HG02970 (cell line): ENCODE results near the gene PYGB.

ENCODE experiments used
- ATAC-seq: cut with Tn5 transposase; IDR thresholded peaks from one replicate; pipeline ENCODE4 v1.9.1; 2021; ENCODE audit warnings: mild to moderate bottlenecking, moderate library complexity, moderate number of reproducible peaks; ENCODE audit not compliant: unreplicated experiment, low FRiP score

Gene PYGB

DNA sequence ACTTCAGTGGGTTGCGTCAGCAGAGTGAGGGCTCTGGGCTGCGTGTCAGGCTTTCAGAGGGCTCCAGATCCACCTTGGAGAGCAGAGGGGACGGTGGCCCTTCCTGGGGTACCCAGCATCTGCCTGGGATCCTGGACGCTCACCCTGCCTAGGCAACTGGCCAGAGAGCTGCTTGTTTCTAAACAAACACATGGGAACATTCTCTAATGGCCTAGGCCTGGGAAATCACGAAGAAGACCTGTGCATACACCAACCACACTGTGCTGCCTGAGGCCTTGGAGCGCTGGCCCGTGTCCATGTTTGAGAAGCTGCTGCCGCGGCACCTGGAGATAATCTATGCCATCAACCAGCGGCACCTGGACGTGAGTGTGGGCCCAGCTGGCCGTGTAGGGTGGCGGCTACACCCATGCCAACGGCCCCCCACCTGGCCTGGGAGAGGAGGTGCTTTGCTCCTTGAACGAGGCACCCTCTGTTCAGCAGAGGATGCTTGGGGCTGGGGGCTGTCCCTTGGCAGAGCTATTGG is 32.2 kb downstream of the PYGB start:
- ATAC-seq = no peak

DNA sequence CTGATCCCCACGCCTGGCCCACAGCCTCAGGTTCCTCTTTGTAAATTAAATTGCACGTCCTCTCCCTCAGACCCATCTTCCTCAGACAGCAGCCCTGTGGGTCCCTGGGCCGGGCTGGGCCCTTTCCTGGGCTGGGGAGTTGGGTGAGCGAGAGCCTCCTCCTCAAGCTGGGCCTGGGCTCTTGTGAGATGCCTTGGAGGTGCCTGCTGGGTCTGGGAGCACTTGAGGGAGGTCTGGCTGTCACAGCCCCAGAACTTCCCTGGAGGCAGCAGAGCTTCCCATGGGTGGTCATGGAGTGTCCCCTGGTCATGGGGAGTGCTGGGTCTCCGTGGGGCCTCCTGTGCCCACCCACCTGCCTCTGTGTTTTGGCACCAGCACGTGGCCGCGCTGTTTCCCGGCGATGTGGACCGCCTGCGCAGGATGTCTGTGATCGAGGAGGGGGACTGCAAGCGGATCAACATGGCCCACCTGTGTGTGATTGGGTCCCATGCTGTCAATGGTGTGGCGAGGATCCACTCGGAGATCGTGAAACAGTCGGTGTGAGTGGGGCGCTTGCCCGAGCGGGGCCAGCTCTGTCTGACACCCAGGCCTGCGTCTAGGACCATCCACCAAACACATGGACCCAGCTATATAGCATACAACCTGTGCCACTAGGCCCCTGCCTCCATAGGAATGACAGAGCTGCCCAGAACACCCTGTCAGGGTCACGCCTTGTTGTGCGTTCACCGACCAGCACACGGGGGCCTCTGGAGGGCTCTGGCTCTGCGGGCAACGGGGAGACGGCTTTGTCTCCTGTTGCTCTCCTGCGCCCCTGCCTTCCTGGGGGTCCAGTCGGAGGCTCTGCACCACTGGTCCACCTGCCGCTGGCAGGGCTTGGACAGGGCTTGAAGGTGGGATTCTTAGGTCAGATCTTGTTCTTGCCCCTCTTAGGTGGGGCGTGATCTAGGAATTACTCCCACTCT is 33.0 kb downstream of the PYGB start:
- no peak for ATAC-seq

DNA sequence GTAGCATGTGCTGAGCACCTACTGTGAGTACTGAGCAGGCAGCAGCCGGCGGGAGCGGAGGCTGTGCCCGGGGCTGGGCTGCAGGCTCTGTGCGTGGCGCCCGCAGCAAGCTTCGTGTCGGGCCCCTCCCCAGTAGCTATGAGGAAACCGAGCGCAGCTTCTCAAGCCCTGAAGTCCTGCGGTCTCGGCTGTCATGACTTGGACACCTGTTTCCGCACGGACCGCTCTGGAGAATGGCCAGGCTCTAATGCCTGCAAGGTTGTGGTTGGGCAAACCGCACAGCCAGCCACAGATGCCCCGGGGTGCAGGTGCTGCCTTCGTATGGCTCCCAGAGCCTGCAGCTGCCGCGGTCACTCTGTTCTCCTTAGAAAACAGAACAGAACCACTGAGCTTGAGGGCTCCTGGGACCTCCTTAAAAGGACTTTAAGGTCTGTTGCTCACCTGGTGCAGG is 33.7 kb downstream of the PYGB start:
- ATAC-seq = no peak

DNA sequence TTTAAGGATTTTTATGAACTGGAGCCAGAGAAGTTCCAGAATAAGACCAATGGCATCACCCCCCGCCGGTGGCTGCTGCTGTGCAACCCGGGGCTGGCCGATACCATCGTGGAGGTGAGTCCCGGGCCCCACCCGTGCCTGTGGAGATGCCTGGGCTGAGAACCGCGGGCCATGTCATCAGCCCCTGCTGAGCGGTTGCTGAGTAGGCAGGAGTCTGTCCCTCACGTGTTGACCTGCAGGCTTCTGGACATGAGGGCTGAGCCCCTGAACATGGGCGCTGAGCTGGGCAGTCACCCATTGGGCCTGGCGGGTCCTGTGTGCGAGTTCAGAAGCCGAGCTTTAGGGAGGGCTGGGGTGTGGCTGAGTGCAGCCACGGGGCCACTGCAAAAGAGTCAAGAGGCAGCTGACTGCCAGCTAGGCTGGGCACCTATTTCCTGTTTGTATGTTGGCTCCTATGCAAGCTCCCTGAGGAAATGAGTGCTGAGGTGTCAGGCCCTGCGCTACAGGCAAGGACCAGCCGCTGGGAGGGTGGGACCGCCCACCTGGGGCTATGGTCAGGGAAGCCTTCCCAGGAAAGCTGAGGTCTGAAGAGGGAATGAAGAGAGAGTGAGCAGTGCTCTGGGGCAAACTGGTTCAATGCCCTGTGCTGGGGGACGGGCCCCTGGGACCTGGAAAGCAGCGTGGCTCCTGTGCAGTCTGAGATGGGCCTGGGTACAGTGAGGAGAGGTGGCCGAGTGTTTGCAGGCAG is 34.3 kb downstream of the PYGB start:
- ATAC-seq = no peak

DNA sequence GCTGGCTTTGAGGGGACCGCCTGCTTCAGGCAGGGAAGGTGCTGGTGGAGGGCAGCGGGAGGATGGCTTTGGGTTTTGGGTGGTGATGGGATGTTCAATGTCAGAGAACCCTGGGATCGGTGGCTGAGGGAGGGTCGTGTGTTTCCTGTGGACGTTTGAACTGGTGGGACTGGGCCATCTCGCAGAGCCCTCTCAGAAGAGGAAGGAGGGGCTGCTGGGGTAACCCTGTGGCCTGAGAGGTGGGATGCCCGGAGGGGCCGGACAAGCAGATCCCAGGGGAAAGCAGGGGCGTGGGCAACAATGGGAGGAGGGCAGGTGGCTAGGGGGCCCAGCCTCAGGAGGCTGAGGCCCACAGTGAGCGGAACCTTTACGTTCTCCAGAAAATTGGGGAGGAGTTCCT is 34.9 kb downstream of the PYGB start:
- no peak for ATAC-seq

DNA sequence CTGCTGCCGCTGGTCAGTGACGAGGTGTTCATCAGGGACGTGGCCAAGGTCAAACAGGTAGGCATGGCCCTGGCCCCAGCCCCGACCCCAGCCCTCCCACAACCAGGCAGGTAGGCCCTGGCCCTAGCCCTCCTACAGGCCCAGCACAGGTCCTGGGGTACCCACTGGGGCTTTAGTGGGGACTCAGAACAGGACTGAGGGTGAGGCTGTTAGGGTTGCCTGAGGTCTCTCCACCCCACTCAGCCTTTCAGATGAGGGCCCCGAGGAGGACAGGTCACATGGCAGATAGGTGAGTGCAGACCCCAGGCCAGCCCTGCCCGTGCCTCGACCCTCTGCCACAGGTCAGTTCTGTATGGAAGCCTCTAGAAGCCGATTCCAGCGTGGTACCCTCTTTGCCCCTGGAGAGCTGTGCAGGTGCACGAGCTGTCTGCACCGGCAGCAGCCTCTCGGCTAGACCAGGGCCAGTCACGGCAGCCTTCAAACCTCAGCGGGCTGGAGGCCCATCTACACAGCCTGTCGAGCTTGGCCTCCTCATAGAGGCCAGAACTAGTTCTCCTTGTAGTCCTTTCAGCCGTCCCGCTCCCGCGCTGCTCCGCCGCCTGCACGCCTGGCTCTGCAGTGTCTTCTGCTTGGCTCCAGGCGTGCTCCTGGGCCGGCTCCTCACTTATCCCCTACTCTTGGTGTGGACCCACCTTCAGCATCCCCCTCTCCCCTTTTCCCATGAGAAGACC is 35.5 kb downstream of the PYGB start:
- ATAC-seq = no peak

DNA sequence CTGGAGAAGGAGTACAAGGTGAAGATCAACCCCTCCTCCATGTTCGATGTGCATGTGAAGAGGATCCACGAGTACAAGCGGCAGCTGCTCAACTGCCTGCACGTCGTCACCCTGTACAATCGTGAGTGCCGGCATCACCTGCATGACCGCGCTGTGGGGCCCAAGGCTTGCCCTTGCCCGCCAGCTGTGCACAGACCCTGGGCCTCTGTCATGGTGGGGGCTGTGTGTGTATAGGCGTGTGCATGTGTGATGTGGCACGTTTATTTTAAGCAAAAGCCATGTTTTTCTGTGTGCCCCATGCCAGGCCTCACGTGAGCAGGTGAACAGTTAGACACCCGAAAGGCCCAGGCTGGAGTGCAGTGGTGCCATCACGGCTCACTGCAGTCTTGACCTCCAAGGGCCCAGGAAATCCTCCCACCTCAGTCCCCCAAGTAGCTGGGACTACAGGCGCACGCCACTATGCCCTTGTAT is 36.3 kb downstream of the PYGB start:
- ATAC-seq = no peak

DNA sequence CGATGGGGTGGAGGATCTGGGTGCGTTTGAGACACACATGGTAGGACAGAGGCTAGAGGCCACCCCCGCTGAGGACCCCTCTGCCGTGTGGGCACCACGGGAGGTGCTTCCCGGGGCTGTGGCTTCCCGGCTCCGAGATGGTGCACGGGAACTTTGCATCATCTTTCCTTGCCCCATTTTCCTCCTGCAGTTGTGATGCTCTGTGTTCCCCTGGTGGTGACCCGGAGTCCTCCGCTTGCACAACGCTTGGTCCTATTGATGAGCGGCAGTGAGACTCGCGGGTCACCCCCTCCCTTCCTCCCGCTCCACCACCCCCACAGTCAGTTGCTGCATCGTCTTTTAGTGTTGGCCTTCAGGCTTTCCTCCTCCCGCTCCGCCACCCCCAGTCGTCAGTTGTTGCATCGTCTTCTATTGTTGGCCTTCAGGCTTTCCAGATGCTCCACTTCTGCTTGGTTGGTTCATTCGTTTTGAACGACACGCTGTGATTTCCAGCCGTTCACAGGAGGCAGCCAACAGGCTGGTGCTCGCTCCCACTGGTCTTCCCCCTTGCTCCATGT is 37.3 kb downstream of the PYGB start:
- no peak for ATAC-seq

DNA sequence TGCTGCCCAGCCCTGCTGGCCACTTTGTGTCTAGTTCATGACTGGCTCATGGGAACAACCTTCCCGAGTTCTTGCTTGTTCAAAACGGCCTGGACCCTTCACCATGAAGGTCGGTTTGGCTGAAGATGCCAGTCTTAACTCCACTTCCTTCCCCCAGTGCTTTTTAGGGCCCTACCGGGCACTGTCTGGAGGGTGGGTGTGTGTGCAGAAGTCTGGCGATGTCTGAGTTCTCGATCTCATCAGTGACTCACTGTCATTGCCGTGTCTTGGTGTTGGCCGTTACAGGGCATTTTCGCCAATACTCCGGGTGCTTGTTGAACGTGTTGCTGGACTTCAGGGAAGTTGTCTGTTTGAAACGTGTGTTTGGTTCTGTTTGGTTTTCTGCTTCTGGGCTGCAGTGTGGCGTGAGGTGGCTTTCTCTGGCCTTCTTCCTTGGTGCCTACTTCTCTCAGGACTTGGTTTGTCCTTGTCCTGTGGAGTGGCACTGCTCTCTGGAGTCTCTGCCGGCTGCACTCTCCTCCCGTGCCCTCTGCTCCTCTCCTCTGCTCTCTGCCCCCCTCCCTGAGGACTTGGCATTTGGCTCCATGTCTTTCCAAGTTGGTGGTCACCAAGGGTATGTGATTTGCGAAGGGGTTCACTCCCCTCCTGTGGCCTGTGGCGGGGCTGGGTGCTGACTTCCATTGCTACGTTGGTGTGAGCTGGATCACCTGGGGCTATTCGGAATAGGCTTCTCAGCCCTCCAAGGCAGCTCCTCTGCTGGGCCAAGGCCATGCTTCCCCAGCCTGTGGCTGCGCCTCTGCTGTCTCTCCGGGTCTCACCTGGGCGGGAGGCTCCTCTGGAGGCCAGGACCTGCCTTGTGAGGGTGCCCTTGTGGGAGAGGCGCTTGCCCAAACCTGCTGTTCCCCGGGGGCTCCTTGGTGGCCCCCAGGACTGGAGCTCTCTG is 38.2 kb downstream of the PYGB start:
- no peak for ATAC-seq

DNA sequence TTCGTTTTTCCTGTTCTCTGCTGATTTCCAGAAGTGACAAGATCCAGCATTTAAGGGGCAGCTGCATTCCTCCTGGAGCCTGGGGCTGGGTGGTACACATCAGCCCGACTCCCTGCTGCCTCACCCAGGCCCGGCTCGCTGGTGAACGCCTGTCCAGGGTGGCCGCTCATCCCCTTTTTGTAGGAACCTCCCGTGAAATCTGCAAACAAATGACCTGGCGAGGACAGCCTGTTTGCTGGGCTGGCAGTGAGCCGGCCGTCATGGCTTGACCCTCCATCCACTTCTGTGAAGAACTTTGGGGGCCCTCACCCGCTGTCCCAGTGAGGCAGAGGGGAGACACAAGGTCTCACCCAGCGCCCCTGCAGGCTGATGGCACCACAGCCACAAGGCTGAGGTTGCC is 39.0 kb downstream of the PYGB start:
- ATAC-seq = no peak

DNA sequence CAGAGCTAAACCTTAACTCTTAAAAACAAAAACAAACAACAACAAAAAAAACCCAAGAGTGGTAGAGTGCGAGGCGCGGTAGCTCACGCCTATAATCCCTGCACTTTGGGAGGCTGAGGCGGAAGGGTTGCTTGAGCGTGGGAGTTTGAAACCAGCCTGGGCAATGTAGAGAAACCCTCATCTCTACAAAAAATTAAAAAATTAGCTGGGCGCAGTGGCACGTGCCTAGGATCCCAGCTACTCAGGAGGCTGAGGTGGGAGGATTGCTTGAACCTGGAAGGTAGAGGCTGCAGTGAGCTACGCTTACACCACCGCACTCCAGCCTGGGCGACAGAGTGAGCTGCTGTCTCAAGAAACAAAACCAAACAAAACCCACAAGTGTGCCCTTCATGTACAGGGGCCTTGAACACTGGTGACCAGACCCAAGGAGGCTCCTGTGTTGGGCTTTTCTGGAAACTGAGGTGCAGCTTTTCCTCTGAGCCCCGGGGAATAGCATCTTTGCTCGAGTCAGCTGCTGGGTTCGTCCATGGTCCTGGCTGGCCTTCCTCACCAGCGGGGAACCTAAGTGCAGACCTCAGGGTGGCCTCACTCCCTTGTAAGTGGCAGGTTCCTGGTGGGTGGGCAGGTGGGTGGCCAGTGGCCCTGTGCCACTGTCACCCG is 39.9 kb downstream of the PYGB start:
- ATAC-seq = no peak

DNA sequence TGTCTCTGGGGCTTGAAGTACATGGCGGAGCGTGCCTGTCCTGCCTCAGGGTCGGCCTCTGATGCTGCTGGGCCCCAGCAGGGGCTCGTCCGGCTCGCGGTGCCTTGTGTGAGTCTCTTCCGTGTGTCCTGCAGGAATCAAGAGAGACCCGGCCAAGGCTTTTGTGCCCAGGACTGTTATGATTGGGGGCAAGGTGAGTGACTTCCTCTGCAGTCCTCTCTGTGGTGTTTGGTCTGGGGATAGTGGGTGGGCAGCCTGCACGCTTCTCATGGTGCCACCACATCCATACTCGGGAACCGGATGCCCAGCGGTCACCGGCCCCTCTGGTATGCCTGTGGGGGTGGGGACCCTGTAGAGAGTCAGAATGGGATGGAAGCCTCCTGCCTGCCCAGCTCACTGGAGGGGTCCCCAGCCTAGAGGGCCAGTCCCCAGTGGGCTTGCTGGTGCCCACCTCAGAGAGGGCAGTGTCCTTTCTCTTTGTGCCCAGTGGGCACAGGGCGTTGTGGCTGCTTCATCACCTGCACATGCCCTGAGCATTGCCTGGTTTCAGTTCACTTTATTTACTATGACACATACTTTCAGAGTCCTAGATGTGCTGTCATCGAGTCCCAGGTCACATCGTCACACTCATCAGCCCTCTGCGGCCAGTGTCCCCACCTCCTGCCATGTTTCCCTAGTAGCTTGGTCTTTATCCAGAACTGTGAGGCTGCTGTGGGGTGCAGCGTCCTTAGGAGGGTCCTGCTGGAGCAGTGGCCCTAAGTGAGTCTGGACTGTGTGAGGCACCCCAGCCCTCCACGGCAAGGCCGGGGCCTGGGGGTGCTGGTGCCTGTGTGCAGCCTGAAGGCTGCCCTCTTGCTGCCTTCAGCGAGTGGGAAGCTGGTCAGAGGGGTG is 40.7 kb downstream of the PYGB start:
- no peak for ATAC-seq

DNA sequence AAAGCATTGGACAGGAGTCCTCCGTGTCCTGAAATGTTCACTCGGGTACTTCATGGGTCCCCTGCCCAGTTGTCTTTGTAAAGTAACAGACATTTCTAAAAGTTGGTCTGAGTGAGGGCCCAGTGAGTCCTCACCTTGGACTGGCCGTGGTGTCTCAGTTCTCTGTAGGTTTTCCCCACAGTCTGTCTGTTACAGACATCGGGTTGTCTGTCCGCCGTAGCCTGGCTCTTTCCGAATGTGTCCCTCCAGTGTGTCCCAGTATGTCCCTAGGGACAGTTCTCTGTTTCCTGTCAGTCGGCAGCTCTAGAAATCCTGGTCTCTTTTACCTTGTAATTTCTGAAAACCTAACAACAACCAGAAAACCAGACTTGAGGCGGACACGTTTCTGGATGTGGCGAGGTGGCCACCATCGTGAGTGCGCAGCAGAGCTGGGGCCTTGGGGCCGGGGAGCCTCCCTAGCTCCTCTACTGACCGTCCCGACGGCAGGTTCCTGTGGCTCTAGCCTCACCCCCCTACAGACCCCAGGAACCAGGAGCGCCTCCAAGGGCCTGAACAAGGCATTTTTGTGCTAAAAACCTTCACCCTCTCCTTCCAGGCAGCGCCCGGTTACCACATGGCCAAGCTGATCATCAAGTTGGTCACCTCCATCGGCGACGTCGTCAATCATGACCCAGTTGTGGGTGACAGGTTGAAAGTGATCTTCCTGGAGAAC is 42.2 kb downstream of the PYGB start:
- no peak for ATAC-seq

DNA sequence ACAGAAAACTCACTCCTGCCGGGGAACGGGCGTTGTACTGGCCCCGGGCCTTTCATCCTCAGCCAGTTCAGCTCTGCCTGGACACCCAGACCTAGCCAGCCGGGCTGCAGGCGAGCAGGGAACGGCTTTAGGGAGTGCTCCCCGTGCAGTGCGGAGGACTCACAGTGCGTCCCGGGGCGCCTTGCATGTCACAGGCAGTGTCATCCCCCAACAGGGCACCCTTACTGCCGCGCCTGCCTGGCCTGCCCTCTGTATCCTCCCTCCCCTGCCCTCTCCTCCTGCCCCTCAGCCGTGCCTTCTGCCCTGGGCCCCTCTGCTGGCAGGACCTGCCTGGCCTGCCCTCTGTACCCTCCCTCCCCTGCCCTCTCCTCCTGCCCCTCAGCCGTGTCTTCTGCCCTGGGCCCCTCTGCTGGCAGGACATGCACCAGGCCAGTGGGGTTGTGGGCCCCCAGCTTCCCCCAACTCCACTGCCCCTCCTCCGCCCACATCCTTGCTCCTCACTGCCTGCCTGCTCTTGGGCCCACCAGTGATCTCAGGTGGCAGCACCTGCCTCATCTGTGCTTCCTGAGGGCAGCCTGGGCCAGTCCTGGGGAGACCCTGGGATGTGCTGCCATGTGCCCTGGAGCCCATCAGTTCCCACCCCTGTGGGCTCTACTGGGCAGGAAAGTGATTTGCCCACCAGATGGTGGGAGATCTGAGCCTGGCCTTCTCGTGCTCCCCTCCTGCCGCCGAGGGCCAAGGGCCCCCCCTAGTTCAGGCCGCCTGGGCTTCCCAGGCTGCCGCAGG is 43.0 kb downstream of the PYGB start:
- no peak for ATAC-seq

DNA sequence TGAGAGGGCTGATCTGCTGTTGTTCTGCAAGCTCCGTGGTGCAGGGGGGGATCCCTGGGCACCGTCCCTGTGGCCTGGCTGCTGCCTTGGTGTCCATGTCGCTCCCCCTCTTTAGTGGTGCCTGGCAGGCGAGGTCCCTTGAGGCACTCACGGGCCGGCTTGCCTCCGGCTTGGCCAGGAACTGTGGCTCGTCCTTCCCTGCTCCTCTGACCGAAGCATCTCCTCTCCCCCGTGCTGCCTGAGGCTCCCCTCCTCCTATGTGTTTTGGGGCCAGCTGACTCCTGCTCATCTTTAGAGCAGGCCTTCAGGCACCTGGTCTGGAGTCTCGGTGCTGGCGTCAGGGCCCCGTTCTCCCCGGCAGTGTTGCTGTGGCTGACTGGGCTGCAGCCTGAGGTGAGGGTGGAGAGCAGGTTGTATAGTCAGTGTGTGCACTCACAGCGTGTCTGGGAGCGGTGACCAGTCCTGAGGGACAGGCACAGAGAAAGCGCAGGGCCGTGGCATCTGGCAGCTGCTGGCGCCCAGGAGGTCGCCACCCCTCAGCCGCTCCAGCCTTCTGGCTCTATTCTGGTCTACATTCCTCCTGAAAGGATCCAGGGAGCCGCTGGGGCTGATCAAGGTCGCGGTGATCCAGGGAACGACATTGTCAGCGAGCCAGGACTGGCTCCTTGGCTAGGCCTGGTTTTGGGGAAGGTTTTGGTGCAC is 43.7 kb downstream of the PYGB start:
- no peak for ATAC-seq
